DMS153 (cell line): Measurements from ENCODE around the gene PEPD.

Experiments used
- DNase-seq: peaks from one replicate; lab custom pipeline; 2025; lab: John Stamatoyannopoulos, UW

PEPD gene

DNA sequence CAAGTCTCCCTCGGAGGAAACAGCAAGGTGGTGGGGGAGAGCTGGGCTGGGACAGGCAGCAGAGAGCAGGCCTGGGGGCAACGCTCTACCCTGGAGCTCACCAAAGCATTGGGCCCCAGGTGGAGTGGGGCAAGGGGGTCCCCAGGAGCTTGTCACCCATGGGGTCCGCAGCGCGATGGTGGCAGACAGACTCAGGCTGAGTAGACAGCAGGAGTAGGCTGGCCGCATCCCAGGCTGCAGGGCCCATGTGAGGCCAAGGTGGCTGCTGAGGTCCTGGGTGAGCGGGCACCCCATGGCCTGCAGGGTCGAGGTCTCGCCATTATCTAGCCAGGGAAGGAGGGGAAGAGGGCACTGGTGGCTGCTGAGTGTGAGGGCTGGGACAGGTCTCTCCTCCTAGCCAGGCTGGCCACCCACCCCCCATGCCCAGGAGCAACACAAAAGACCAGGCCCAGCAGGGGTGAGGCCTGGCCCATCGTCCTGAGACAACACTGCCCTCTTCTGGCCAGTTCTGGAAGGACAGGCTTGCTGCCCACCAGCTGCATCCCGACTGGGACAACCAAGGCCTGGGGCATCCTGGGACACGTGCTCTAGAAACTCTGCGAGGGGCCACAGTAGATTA is 115.0 kb downstream of the PEPD start:
- no peak for DNase-seq

GRCh38 chr19:33405553-33406461 is 115.8 kb downstream of the PEPD start:
- no peak for DNase-seq

DNA sequence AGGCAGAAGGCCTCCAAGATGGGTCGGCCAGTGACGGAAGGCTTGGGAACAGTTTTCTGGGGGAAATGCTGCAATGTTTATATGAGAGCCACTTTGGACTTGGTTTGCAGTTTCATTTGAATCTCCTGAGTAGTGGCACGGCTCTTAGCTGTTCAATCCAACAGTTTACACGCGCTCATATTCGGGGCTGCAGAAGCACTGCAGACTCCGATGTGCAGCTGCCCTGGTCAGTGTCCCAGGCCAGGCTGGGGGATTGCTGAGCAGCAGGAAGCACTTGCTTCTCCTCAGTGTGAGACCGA is 116.4 kb downstream of the PEPD start:
- DNase-seq, result no peak

- no peak for DNase-seq
These were observed 116.9 kb downstream of the PEPD start for GRCh38 chr19:33404506-33405253.

DNA sequence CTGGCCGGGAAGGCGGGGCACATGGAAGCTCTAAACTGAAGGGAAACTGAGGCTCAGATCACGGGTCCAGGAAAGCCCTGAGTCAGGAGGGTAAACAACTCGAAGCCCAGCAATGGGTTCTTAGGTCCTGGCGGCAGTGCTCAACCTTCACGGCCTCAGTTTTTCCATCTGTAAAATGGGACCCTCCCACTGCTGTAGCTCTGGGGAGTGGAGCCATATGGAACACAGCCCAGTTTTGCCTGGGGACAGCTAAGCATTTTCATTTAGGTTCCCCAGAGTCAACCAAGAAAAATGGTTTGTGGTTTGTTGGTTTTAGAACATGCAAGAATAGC is 117.7 kb downstream of the PEPD start:
- DNase-seq, result no peak

DNA sequence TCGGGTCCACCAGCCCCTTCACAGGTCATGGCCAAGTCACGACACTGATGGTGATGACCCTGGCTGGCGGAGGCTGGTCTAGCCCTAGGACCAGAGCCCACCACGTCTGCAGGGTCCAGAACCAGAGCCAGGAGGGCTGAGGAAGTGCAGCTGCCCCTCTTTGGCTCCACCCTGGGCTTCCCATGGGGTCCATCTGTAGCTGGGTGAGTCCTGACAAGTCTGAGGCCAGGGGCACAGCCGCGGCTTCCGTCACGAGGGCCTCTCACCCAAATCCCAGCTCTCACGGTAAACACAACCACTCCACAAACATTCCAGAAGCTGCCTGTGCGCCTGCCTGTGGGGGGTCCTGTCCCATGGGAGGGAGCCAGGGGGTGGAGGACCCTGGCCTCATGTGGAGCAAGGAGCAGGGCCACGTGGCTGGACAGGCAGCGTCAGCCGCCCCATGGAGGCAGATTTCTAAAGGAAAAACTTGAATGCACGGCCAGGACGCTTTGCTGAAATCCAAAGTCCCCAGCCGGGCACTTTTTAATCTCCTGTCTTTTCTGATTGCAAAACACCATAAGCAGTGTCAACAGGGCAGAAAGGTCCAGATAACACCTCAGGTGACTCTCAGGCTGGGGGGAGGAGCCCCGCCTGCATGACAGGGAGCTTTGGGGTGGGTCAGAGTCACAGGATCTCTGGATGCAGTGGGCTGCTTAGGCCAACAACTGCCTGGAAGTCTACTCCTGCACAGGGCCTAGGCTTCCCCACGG is 118.2 kb downstream of the PEPD start:
- no peak for DNase-seq

GRCh38 chr19:33402421-33403220 is 119.0 kb downstream of the PEPD start:
- no peak for DNase-seq

DNA sequence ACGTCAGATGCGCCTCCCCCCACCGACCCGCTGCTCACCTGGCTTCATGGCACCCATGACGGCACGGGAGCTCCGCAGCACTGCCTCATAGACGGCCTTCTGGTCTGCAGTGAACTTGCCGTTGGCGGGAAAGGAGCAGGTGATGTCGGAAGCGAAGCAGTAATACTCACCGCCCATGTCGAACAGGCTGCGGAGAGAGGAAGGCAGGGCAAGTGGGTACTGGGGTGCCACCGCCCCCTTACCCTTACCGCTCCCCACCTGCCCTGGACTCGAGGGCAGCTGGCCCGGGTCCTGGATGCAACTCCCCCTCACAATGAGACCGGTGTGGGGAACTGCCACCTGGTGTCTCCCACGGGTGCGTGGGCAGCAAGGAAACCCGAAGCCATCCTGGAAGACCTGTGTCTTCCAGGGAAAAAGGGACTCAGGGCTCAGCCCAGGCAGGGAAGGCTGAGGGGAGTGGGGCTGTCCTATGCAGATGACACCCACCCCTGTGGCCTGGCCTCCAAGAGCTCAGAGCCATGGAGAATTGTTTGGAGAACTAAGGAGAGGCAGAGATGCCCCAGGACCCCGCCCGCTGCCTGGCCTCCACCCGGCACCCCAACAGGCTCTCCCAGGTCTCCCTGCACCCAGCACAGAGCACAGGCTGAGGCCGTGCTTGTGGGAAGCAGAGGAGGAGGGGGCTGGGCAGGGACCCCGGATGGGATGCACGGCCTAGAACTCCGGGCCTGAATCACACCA is 119.7 kb downstream of the PEPD start:
- DNase-seq, result no peak

- DNase-seq, result no peak
These were observed 120.5 kb downstream of the PEPD start for GRCh38 chr19:33400856-33401682.

GRCh38 chr19:33399745-33400681 is 121.6 kb downstream of the PEPD start:
- DNase-seq, result no peak

- no peak for DNase-seq
These were observed 122.4 kb downstream of the PEPD start for GRCh38 chr19:33399081-33399744.

GRCh38 chr19:33398361-33399060 is 123.1 kb downstream of the PEPD start:
- no peak for DNase-seq

DNA sequence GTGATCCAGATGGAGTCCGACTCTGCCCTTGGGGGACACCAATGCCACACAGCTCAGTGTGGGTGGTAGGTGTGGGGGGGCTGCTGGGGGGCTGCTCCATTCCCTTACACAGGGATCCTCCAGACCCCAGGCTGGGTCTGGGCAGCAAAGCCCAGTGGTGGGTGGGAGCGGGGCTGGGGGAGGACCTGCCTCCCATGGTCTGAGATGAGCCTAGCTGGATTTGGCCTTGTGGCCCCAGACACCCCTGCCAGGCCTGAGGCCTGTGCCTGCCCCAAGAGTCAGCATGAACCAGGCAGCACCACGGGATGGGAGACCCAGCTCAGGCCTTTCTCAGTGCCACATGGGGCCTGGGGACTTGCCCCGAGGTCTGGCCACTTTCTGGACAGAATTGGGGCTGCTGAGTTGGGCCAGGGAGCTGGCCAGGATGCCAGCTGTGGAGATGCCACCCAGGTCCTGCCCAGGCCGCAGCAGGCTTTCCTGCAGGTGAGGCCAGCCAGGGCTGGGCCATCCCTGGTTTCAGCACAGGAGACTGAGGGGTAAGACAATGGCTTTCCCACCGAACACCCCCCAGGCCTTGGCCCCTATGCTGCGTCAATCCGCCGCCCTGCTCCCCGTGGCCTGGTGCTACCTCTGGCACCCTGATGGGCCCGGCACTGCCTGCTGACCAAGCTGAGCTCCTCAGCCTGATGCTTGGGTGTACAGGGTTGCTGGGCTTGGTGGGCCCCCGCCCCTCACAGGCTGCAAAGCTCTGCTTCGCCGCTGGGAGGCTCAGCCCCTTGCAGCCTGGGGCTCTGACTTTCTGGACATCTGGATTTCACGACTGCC is 123.8 kb downstream of the PEPD start:
- no peak for DNase-seq

- DNase-seq, result no peak
These were observed 124.7 kb downstream of the PEPD start for GRCh38 chr19:33396701-33397535.
